WTC11 (cell line): ENCODE data around the gene SEC24B. TPM values are rescaled to one million over a fixed set of nuclear protein-coding genes. Genes with fewer than 3 reads are reported as not detected.

Experiments
- ATAC-seq: fragments of 200-7000 bp; cut with Tn5 transposase; 2 replicates; pipeline ENCODE4 v1.10.0; 2021; ENCODE audit warnings: mild to moderate bottlenecking, moderate library complexity
- CTCF ChIA-PET: fragments of 300-600 bp; sonication (Branson Sonifier 250); formaldehyde crosslinking; loops from one replicate; lab custom pipeline; 2021; ENCODE audit warnings: antibody characterized with exemption; lab: Charles Lee
- POLR2A ChIA-PET: fragments of 350-600 bp; sonication (Branson Sonifier 250); formaldehyde crosslinking; loops from one replicate; lab custom pipeline; 2021; ENCODE audit warnings: antibody characterized with exemption; lab: Charles Lee
- DNase-seq: peaks from one replicate; pipeline ENCODE4 v3.0.0; 2021; ENCODE audit warnings: low spot score
- H3K27ac Mint-ChIP-seq: 2 replicates; pipeline ENCODE4 v1.8.0; 2021; ENCODE audit warnings: mixed read lengths
- H3K27me3 Mint-ChIP-seq: 2 replicates; pipeline ENCODE4 v1.8.0; 2021; ENCODE audit warnings: low read depth, mild to moderate bottlenecking, moderate library complexity, mixed read lengths
- H3K36me3 Mint-ChIP-seq: 2 replicates; pipeline ENCODE4 v1.8.0; 2021; ENCODE audit warnings: mixed read lengths
- H3K4me1 Mint-ChIP-seq: 2 replicates; pipeline ENCODE4 v1.8.0; 2022; ENCODE audit warnings: mixed read lengths
- H3K4me3 Mint-ChIP-seq: 2 replicates; pipeline ENCODE4 v1.8.0; 2021; ENCODE audit warnings: mild to moderate bottlenecking, moderate library complexity, mixed read lengths
- H3K9me3 Mint-ChIP-seq: 2 replicates; pipeline ENCODE4 v1.8.0; 2021; ENCODE audit warnings: mixed read lengths
- CDX4 ChIP-seq: fragments of 250-450 bp; sonication (Bioruptor Pico); IDR thresholded peaks from 2 replicates; pipeline ENCODE4 v1.9.0; 2021; ENCODE audit warnings: moderate library complexity, mild to moderate bottlenecking, inconsistent platforms, borderline replicate concordance
- ESRRA ChIP-seq: sonication (generic); formaldehyde crosslinking; IDR thresholded peaks from 2 replicates; pipeline ENCODE4 v1.8.1; 2022; ENCODE audit warnings: mild to moderate bottlenecking, missing genetic modification reagents, borderline replicate concordance
- ETV6 ChIP-seq: sonication (generic); formaldehyde crosslinking; IDR thresholded peaks from 2 replicates; pipeline ENCODE4 v1.8.1; 2022; ENCODE audit warnings: mild to moderate bottlenecking, missing genetic modification reagents
- HMGXB4 ChIP-seq: sonication (generic); formaldehyde crosslinking; IDR thresholded peaks from 2 replicates; pipeline ENCODE4 v1.8.1; 2023; ENCODE audit warnings: mild to moderate bottlenecking, moderate library complexity, missing genetic modification reagents
- JUN ChIP-seq: sonication (generic); formaldehyde crosslinking; IDR thresholded peaks from 2 replicates; pipeline ENCODE4 v1.8.0; 2023; ENCODE audit warnings: mild to moderate bottlenecking, missing genetic modification reagents
- NR1H2 ChIP-seq: sonication (generic); formaldehyde crosslinking; IDR thresholded peaks from 2 replicates; pipeline ENCODE4 v1.9.0; 2021; ENCODE audit warnings: mild to moderate bottlenecking, moderate library complexity, missing genetic modification reagents
- TEAD4 ChIP-seq: sonication (generic); formaldehyde crosslinking; IDR thresholded peaks from 2 replicates; pipeline ENCODE4 v1.8.0; 2022; ENCODE audit warnings: mild to moderate bottlenecking, missing genetic modification reagents
- ZNF121 ChIP-seq: sonication (generic); formaldehyde crosslinking; IDR thresholded peaks from 2 replicates; pipeline ENCODE4 v1.8.0; 2023; ENCODE audit warnings: missing genetic modification reagents
- ZNF138 ChIP-seq: sonication (generic); formaldehyde crosslinking; conservative IDR thresholded peaks from 2 replicates; pipeline ENCODE4 v1.8.1; 2022; ENCODE audit warnings: mild to moderate bottlenecking, moderate library complexity, missing genetic modification reagents
- ZNF425 ChIP-seq: fragments of 250-450 bp; sonication (Bioruptor Pico); conservative IDR thresholded peaks from 2 replicates; pipeline ENCODE4 v1.9.0; 2021; ENCODE audit warnings: mild to moderate bottlenecking
- total RNA-seq: library from RNA; stranded (reverse); gene quantifications from 3 replicates; pipeline ENCODE4 v1.2.3, GENCODE V29; 2021
- TF ChIP-seq, protein P1 (sequence below): sonication (generic); formaldehyde crosslinking; IDR thresholded peaks from 2 replicates; pipeline ENCODE4 v1.8.0; 2022; ENCODE audit warnings: mild to moderate bottlenecking, missing genetic modification reagents
- TF ChIP-seq, protein P2 (sequence below): sonication (generic); formaldehyde crosslinking; IDR thresholded peaks from 2 replicates; pipeline ENCODE4 v1.8.1; 2023; ENCODE audit warnings: mild to moderate bottlenecking, missing genetic modification reagents
- TF ChIP-seq, protein P3 (sequence below): fragments of 200-600 bp; IDR thresholded peaks from 2 replicates; pipeline ENCODE4 v1.8.0; 2022; ENCODE audit warnings: antibody characterized with exemption
- TF ChIP-seq, protein P4 (sequence below): sonication (generic); formaldehyde crosslinking; IDR thresholded peaks from 2 replicates; pipeline ENCODE4 v1.8.1; 2022; ENCODE audit warnings: mild to moderate bottlenecking, moderate library complexity, missing genetic modification reagents

The SEC24B gene
- total RNA-seq, 1 experiment from 2014 or later: 24.0 TPM

- TF ChIP-seq JUN (CRISPR knock-in tag) (no peak), NR1H2 (no peak), ZNF138 (CRISPR knock-in tag) (no peak), CDX4 (CRISPR knock-in tag) (no peak), HMGXB4 (CRISPR knock-in tag) (no peak)
- TF ChIP-seq, protein P1, sequence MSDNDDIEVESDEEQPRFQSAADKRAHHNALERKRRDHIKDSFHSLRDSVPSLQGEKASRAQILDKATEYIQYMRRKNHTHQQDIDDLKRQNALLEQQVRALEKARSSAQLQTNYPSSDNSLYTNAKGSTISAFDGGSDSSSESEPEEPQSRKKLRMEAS (CRISPR knock-in tag): no peak
- TF ChIP-seq, protein P2, sequence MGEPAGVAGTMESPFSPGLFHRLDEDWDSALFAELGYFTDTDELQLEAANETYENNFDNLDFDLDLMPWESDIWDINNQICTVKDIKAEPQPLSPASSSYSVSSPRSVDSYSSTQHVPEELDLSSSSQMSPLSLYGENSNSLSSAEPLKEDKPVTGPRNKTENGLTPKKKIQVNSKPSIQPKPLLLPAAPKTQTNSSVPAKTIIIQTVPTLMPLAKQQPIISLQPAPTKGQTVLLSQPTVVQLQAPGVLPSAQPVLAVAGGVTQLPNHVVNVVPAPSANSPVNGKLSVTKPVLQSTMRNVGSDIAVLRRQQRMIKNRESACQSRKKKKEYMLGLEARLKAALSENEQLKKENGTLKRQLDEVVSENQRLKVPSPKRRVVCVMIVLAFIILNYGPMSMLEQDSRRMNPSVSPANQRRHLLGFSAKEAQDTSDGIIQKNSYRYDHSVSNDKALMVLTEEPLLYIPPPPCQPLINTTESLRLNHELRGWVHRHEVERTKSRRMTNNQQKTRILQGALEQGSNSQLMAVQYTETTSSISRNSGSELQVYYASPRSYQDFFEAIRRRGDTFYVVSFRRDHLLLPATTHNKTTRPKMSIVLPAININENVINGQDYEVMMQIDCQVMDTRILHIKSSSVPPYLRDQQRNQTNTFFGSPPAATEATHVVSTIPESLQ (CRISPR knock-in tag): no peak
- TF ChIP-seq, protein P3, sequence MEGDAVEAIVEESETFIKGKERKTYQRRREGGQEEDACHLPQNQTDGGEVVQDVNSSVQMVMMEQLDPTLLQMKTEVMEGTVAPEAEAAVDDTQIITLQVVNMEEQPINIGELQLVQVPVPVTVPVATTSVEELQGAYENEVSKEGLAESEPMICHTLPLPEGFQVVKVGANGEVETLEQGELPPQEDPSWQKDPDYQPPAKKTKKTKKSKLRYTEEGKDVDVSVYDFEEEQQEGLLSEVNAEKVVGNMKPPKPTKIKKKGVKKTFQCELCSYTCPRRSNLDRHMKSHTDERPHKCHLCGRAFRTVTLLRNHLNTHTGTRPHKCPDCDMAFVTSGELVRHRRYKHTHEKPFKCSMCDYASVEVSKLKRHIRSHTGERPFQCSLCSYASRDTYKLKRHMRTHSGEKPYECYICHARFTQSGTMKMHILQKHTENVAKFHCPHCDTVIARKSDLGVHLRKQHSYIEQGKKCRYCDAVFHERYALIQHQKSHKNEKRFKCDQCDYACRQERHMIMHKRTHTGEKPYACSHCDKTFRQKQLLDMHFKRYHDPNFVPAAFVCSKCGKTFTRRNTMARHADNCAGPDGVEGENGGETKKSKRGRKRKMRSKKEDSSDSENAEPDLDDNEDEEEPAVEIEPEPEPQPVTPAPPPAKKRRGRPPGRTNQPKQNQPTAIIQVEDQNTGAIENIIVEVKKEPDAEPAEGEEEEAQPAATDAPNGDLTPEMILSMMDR: no peak
Observed at GRCh38 chr4:109411964-109412363, 21.7 kb upstream of the SEC24B start (continued).

- H3K4me3 Mint-ChIP-seq: no peak overlapping the region
- H3K27ac Mint-ChIP-seq: no peak overlapping the region
- peaks cover 62% of the 10 kb centered on the region for H3K4me1 Mint-ChIP-seq
- ATAC-seq: no peak
- no peak for DNase-seq
- no peaks in the 10 kb centered on the region for H3K27me3 Mint-ChIP-seq
- POLR2A ChIA-PET: no interaction called here
- H3K9me3 Mint-ChIP-seq: 0 out of 2 replicates have a peak, but pooled peaks cover 3% of the 10 kb centered on the region
- CTCF ChIA-PET: no interaction called here
- TF ChIP-seq, protein P4, sequence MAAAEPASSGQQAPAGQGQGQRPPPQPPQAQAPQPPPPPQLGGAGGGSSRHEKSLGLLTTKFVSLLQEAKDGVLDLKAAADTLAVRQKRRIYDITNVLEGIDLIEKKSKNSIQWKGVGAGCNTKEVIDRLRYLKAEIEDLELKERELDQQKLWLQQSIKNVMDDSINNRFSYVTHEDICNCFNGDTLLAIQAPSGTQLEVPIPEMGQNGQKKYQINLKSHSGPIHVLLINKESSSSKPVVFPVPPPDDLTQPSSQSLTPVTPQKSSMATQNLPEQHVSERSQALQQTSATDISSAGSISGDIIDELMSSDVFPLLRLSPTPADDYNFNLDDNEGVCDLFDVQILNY (CRISPR knock-in tag): no peak
- TF ChIP-seq TEAD4 (CRISPR knock-in tag) (no peak), ESRRA (CRISPR knock-in tag) (no peak), ZNF121 (CRISPR knock-in tag) (no peak), ZNF425 (CRISPR knock-in tag) (no peak), ETV6 (no peak), CDX4 (CRISPR knock-in tag) (no peak)
- H3K36me3 Mint-ChIP-seq: no peaks in the 10 kb centered on the region
Observed at GRCh38 chr4:109412776-109413175, 20.8 kb upstream of the SEC24B start.
